ENCODE results near the gene HDAC10.
A peak's percentile ranks its signal among the peaks of the same experiment; 100 is the strongest.

Gene HDAC10

GRCh38 chr22:50269573-50269969 lies 18.5 kb upstream of the HDAC10 start:
- DNase-seq, result no peak

GRCh38 chr22:50268655-50269113 lies 17.6 kb upstream of the HDAC10 start:
- no peak for DNase-seq

DNA sequence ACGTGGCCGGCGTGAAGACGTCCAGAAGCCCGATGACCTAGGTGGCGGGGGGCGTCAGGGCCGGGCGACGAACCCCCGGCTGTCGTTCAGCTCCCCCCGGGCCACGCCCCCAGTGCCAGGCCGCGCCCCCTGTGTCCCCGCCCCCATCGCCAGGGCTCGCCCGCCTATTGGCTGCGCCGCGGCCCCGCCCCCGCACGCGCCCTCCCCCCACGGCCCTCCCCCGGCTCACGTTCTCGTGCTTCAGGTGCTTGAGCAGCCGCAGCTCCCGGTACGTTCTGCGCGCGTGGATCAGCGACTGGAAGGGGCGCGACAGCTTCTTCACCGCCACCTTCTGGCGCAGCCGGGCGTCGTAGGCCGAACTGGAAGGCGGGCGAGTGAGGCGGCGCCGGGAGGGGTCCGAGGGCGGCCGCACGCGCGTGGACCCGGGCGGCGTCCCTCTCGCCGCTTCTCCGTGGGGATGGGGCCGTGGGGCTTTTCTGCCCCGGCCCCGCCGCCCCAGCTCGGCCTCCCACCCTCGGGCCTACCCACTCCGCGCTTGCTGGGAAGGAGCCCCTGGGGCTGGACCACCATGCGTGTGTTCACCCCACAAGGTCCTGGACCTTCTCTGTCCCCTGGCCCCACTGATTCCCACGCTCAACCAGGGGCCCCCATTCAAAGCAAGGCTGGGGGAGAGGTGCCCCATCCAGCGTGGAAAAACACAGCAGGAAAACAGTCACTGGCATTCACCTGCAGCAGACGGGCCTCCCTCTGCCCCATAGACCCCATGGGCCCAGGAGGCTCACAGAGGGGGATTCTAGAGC lies 16.7 kb upstream of the HDAC10 start:
- DNase-seq, result no peak

DNA sequence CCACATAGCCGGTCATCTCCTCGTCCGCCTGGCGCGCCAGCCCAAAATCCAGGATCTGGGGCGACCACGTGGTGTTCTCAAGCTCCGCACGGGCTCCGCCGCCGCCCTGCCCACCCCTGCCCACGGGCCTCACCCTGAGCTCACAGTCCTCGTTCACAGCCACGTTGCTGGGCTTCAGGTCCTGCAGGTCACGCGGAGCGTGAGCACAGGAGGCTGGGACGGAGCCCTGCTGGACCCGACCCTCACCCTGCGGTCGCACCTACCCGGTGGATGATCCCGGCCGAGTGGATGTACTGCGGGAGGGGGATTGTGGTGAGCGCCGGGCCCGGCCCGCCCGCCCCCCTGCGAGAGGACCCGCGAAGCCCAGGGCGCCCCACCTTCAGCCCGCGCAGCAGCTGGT lies 15.9 kb upstream of the HDAC10 start:
- no peak for DNase-seq

DNA sequence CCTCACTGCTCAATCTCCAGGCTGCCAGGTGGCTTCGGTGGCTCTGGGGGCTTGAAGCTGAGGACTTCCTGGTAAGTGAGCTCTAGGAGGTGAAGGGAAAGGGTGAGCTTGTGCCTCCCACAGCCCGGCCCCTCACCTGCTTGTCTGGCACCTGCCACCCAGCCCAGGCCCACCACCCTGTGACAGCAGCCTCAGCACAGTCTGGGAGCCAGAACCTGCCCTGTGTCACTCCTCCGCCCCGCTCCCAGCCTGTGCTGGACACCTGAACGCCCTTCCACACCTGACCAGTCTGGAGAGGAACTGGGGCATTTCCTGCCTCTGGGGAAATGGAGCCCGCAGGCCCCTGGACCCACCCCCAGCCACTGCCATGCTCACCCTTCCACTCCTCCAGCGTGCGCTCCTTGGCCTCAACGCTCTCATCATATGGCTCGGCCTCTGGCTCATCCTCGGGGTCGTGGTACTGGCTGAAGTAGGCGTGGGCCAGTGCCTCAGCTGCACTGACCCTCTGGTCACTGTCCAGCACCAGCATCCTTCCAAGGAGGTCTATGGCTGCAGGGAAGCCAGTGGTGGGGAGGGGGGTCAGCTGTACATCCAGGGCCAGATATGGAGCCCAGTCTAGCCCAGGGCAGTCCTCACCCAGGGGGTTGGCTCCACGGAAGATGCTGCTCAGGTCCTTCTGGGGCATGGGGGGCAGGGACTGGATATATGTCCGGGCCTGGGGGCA lies 14.0 kb upstream of the HDAC10 start:
- DNase-seq, result no peak

- no peak for DNase-seq
These were observed 13.2 kb upstream of the HDAC10 start for GRCh38 chr22:50264104-50264745.

GRCh38 chr22:50262973-50263617 lies 12.0 kb upstream of the HDAC10 start:
- DNase-seq, result no peak

GRCh38 chr22:50262460-50262911 lies 11.4 kb upstream of the HDAC10 start:
- DNase-seq, result no peak

GRCh38 chr22:50261615-50262459 lies 10.8 kb upstream of the HDAC10 start, which contains the start of gene MAPK12:
Gene MAPK12, minus strand, starts transcription at chr22:50261683. Its CDS starts 174 bp downstream, at chr22:50261509.
- DNase-seq, result peak in 1 of 2 experiments; percentile 72

- peak in 1 of 2 experiments; percentile 59 for DNase-seq
These were observed 9.9 kb upstream of the HDAC10 start for GRCh38 chr22:50260801-50261614.

- DNase-seq, result no peak
These were observed 9.4 kb upstream of the HDAC10 start for GRCh38 chr22:50260434-50260800.

DNA sequence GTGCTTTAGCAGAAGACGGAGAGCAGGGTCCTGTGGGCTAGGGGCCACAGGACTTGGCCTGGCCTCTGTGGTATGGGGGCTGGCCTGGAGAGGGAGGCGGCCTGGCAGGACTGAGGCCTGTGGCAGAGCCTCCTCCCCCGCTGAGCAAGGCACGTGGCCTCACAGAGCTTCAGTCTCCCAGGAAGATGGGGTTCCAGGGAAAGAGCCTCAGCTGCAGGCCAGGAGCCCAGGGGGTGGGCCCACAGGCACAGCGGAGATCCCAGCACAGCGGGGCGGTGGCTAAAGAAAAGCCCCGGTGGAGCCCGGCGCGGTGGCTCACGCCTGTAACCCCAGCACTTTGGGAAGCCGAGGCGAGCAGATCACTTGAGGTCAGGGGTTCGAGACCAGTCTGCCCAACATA lies 8.2 kb upstream of the HDAC10 start:
- no peak for DNase-seq

GRCh38 chr22:50258361-50259292 lies 7.6 kb upstream of the HDAC10 start:
- no peak for DNase-seq

DNA sequence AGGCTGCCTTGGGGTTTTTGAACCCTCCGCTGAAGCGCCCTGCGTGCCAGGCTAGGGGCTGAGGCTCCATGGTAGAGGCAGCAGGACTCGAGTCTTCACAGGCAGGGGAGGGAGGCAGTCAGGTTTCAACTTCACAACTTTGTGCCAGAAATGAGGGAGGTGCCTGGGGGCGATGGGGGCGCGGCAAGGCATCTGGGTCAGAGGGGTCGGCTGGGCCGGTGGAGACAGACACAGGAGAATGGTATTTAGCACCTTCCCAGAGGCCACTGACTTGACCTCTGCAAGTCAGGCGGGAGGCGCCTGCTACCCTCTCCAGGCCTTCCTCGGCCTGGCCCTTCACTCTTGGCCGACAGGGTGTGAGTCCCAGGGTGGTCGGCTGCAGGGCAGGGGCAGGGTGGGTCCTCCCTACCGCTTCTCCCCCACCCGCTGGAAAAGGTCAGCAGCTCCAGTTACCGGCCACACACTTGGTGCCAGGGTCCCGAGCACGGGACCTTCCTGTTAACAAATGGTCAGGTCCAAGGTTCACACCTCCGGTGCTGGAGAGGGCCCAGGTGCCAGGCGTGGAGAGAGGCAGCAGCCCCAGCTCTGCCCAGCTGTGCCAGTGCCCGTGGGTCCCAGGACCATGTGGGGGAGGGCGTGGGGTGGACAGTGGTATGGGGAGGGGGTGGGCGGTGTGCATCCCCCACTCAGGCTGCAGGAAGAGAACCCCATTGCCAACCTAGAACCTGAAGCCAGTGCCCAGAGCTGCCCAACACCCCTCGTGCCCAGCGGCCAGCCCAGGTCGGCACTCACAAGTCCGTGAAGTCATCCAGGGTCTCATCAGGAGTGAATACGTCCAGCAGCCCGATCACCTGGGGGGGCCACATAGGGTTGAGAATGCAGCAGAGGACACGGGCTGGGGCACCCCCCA lies 6.6 kb upstream of the HDAC10 start:
- DNase-seq, result no peak

GRCh38 chr22:50257041-50257440 lies 6.0 kb upstream of the HDAC10 start:
- no peak for DNase-seq

DNA sequence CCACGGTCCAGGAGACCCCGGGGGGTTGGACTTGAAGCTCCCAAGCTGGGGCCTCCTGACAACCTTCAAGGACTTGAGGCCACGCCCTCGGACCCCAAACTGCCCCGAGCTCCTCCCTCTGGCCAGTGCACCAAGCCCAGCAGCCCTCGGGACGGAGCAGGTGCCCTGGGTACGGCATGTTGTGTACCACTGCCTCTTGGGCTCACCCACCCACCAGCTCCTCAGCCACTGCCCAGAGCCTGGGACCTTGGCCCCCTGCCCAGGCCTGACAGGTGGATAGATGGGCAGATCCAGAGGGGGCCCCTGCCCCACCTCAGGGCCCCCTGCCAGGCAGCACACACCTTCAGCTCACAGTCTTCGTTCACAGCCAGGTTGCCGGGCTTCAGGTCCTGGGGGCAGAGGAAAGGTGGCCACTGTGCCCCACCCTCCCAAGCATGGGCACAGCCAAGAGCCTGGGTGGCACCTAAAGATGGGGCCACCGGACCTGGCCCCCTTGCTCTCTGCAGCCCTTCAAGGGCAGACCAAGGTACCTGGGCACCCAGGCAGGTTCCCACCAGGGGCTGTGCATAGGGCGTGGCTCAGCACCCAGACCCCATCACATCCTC lies 5.3 kb upstream of the HDAC10 start:
- DNase-seq, result no peak

GRCh38 chr22:50255607-50256006 lies 4.5 kb upstream of the HDAC10 start:
- no peak for DNase-seq

DNA sequence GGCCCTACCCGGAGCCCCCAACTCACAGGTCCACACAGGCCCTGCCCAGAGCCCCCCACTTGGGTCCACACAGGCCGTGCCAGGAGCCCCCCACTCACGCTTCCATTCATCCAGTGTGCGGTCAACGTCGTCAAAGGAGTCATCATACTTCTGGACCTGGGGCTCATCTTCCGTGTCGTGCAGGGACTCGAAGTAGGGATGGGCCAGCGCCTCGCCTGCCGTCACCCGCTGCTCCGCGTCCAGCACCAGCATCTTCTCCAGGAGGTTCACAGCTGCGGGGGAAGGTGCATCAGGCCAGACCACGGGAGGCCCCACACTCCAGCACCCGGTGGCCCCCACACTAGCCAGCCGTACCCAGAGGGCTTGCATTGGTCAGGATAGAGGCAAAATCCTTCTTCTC lies 4.0 kb upstream of the HDAC10 start:
- no peak for DNase-seq

Data from NCI-H524 (cell line).